HCT116 (cell line): Measurements from ENCODE around the gene CPNE4. TPM values are rescaled to one million over a fixed set of nuclear protein-coding genes. Genes with fewer than 3 reads are reported as not detected.

ENCODE experiments used
- ATAC-seq: fragments of 200-7000 bp; cut with Tn5 transposase; 2 replicates; pipeline ENCODE4 v1.9.1; 2020; ENCODE audit warnings: mild to moderate bottlenecking, moderate library complexity
- BruUV-seq: library from RNA; stranded (reverse); fragments of 400-500 nt; replicated peaks from 2 replicates; lab custom pipeline; 2021; lab: Mats Ljungman, UMichigan
- CTCF ChIA-PET: fragments of 300-600 bp; sonication (Branson Sonifier 250); formaldehyde crosslinking; loops from one replicate; lab custom pipeline; 2021; ENCODE audit warnings: antibody characterized with exemption; lab: Charles Lee
- POLR2A ChIA-PET: fragments of 300-600, 350-600 bp; sonication (Branson Sonifier 250); formaldehyde crosslinking; loops from one replicate; lab custom pipeline; 2021; ENCODE audit warnings: antibody characterized with exemption; lab: Charles Lee
- RAD21 ChIA-PET, 2 experiments: fragments of 300-600 bp; sonication (Branson Sonifier 250); formaldehyde crosslinking; loops; one replicate each; lab custom pipeline; 2023; ENCODE audit warnings: low total read pairs in 2 of 2; ENCODE audit not compliant: uncharacterized antibody in 2 of 2, unreplicated experiment in 2 of 2, low non-redundant PET in 1 of 2; lab: Charles Lee
- DNase-seq: peaks from one replicate; pipeline ENCODE4 v3.0.0-alpha.2; 2010; ENCODE audit warnings: low read depth, low spot score
- H2AFZ ChIP-seq: fragments of 200-600 bp; shearing (Covaris generic), sonication (generic); 2 replicates; pipeline ENCODE4 v1.6.1; 2017; ENCODE audit warnings: low read depth, mixed run types, mixed read lengths, antibody characterized with exemption, low read length; ENCODE audit not compliant: poor library complexity, severe bottlenecking
- H3K27ac ChIP-seq: 2 replicates; pipeline ENCODE4 v1.5.1; 2012; ENCODE audit warnings: low read depth, low read length
- H3K27me3 ChIP-seq: fragments of 200-600 bp; sonication (generic); 2 replicates; pipeline ENCODE4 v1.6.1; 2016; ENCODE audit warnings: mixed run types, low read length, mixed read lengths; ENCODE audit not compliant: insufficient read depth
- H3K36me3 ChIP-seq, 2 experiments: fragments of 200-500 bp in 1 of 2; fragments of 200-600 bp in 1 of 2; sonication (Bioruptor generic) in 1 of 2; sonication (generic) in 1 of 2; 2 replicates each; pipeline versions ENCODE4 v1.5.1 to v1.6.1; 2014 to 2016; ENCODE audit warnings: low read length in 2 of 2, inconsistent platforms in 1 of 2, mixed read lengths in 1 of 2, mixed run types in 1 of 2; ENCODE audit not compliant: insufficient read depth in 2 of 2, control insufficient read depth in 1 of 2
- H3K4me1 ChIP-seq, 2 experiments: fragments of 200-600 bp in 1 of 2; sonication (generic) in 1 of 2; 2 replicates each; pipeline versions ENCODE4 v1.5.1 to v1.6.1; 2012 to 2017; ENCODE audit warnings: low read length in 2 of 2, inconsistent platforms in 1 of 2, mild to moderate bottlenecking in 1 of 2, mixed read lengths in 1 of 2, mixed run types in 1 of 2, moderate library complexity in 1 of 2; ENCODE audit not compliant: insufficient read depth in 2 of 2, control insufficient read depth in 1 of 2
- H3K4me2 ChIP-seq: fragments of 200-600 bp; sonication (generic); 2 replicates; pipeline ENCODE4 v1.6.1; 2017; ENCODE audit warnings: mixed run types, low read length, mixed read lengths
- H3K4me3 ChIP-seq, 2 experiments: fragments of 200-600 bp in 1 of 2; sonication (generic) in 1 of 2; replicated peaks in 1 of 2; 2 replicates each; pipeline ENCODE4 v1.5.1; 2011 to 2016; ENCODE audit warnings: low read length in 2 of 2, control low read depth in 1 of 2, low read depth in 1 of 2, mild to moderate bottlenecking in 1 of 2, mixed read lengths in 1 of 2, mixed run types in 1 of 2
- H3K79me2 ChIP-seq: fragments of 200-600 bp; sonication (generic); 2 replicates; pipeline ENCODE4 v1.6.1; 2017; ENCODE audit warnings: mild to moderate bottlenecking, mixed run types, low read length, moderate library complexity, mixed read lengths; ENCODE audit not compliant: insufficient read depth
- H3K9ac ChIP-seq: fragments of 200-600 bp; sonication (generic); 2 replicates; pipeline ENCODE4 v1.6.1; 2016; ENCODE audit warnings: low read length, mixed read lengths
- H3K9me2 ChIP-seq: fragments of 200-600 bp; sonication (generic), shearing (Covaris generic); 2 replicates; pipeline ENCODE4 v1.6.1; 2017; ENCODE audit warnings: mixed run types, mild to moderate bottlenecking, moderate library complexity; ENCODE audit not compliant: insufficient read depth
- H3K9me3 ChIP-seq, 2 experiments: fragments of 200-500 bp in 1 of 2; fragments of 200-600 bp in 1 of 2; sonication (Bioruptor generic) in 1 of 2; sonication (generic) in 1 of 2; 2 replicates each; pipeline ENCODE4 v1.6.1; 2014 to 2017; ENCODE audit warnings: low read length in 2 of 2, mixed read lengths in 2 of 2, inconsistent platforms in 1 of 2, low read depth in 1 of 2, mild to moderate bottlenecking in 1 of 2, mixed run types in 1 of 2, moderate library complexity in 1 of 2; ENCODE audit not compliant: control insufficient read depth in 1 of 2, insufficient read depth in 1 of 2
- H4K20me1 ChIP-seq: fragments of 200-600 bp; sonication (generic), shearing (Covaris generic); 2 replicates; pipeline ENCODE4 v1.6.1; 2017; ENCODE audit warnings: mixed run types, mild to moderate bottlenecking, moderate library complexity; ENCODE audit not compliant: insufficient read depth
- ELF1 ChIP-seq: IDR thresholded peaks from 2 replicates; pipeline ENCODE4 v1.6.1; 2012; ENCODE audit warnings: low read depth, borderline replicate concordance
- EZH2 ChIP-seq: fragments of 200-600 bp; sonication (generic); IDR thresholded peaks from 2 replicates; pipeline ENCODE4 v1.6.1; 2017; ENCODE audit warnings: antibody characterized with exemption, mixed run types
- EZH2phosphoT487 ChIP-seq: fragments of 200-600 bp; IDR thresholded peaks from 2 replicates; pipeline ENCODE4 v1.6.1; 2018; ENCODE audit warnings: antibody characterized with exemption, borderline replicate concordance
- FOSL1 ChIP-seq: IDR thresholded peaks from 2 replicates; pipeline ENCODE4 v1.6.1; 2012; ENCODE audit warnings: low read depth
- POLR2A ChIP-seq: IDR thresholded peaks from 2 replicates; pipeline ENCODE4 v1.7.0; 2011; ENCODE audit warnings: borderline replicate concordance; ENCODE audit not compliant: insufficient read depth, insufficient read length; ENCODE audit errors: extremely low read depth
- RAD21 ChIP-seq: IDR thresholded peaks from 2 replicates; pipeline ENCODE4 v1.6.1; 2012; ENCODE audit warnings: low read depth, mild to moderate bottlenecking
- SRF ChIP-seq: IDR thresholded peaks from 2 replicates; pipeline ENCODE4 v1.6.1; 2012; ENCODE audit warnings: low read depth
- TCF7L2 ChIP-seq: IDR thresholded peaks from 2 replicates; pipeline ENCODE4 v1.7.0; 2011; ENCODE audit warnings: borderline replicate concordance, inconsistent platforms; ENCODE audit not compliant: insufficient read depth, insufficient read length; ENCODE audit errors: extremely low read depth
- ZFX ChIP-seq: fragments of 450-650 bp; IDR thresholded peaks from 2 replicates; pipeline ENCODE4 v1.6.1; 2017
- ZNF274 ChIP-seq: fragments of 200-500 bp; sonication (Bioruptor generic); IDR thresholded peaks from 2 replicates; pipeline ENCODE4 v1.6.1; 2014; ENCODE audit warnings: mild to moderate bottlenecking, low read depth, low read length, inconsistent platforms
- intact Hi-C: fragments of 100-400 bp; cut with micrococcal nuclease; formaldehyde crosslinking; loops from 2 replicates; pipeline ENCODE4 v1.10.0; 2022
- total RNA-seq: library from RNA; stranded (reverse); gene quantifications from one replicate; pipeline ENCODE4 v1.2.1, GENCODE V29; 2021; ENCODE audit not compliant: unreplicated experiment
- TF ChIP-seq, protein P1 (sequence below), 3 experiments: fragments of 200-600 bp in 1 of 3; sonication (generic) in 1 of 3; IDR thresholded peaks in 2 of 3; conservative IDR thresholded peaks in 1 of 3; 2 replicates each; pipeline ENCODE4 v1.5.1; 2012 to 2017; ENCODE audit warnings: low read depth in 2 of 3, low read length in 2 of 3, antibody characterized with exemption in 1 of 3, borderline replicate concordance in 1 of 3, control low read depth in 1 of 3, mild to moderate bottlenecking in 1 of 3, mixed read lengths in 1 of 3, mixed run types in 1 of 3, moderate library complexity in 1 of 3; ENCODE audit not compliant: insufficient read depth in 1 of 3
- TF ChIP-seq, protein P2 (sequence below): IDR thresholded peaks from 2 replicates; pipeline ENCODE4 v1.6.1; 2012; ENCODE audit warnings: low read depth

CPNE4 gene
- total RNA-seq, 1 experiment from 2014 or later, result not detected

DNA sequence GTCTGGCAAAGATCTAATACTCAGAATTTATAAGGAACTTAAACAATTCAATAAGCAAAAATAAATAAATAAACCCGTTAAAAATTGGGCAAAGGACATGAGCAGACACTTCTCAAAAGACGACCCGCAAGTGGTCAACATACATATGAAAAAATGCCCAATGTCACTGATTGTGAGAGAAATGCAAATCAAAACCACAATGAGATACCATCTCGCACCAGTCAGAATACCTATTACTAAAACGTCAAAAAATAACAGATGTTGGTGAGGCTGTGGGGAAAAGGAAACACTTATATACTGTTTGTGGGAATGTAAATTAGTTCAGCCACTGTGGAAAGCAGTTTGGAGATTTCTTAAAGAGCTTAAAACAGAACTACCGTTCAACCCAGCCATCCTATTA, 344.0 kb downstream of the CPNE4 start:
- intact Hi-C loops, result no loop called here
- ATAC-seq, result no peak
- H3K9me3 ChIP-seq, result no peaks in the 10 kb centered on the region
- no peaks in the 10 kb centered on the region for H3K36me3 ChIP-seq
- H3K27me3 ChIP-seq, result peaks cover 29% of the 10 kb centered on the region; the same call in 1 of the 2 replicates
- no peak overlapping the region for H3K4me2 ChIP-seq
- H3K9ac ChIP-seq, result no peak overlapping the region
- DNase-seq, result no peak
- ChIA-PET RAD21 (no interaction called here), POLR2A (no interaction called here), CTCF (no interaction called here)
- no peaks in the 10 kb centered on the region for H4K20me1 ChIP-seq
- no peak overlapping the region for H3K4me3 ChIP-seq
- no TSS peak for BruUV-seq
- H3K4me1 ChIP-seq, result no peaks in the 10 kb centered on the region
- H3K27ac ChIP-seq, result no peak overlapping the region
- H3K79me2 ChIP-seq, result no peaks in the 10 kb centered on the region
- TF ChIP-seq ELF1, result no peak
- no peaks in the 10 kb centered on the region for H3K9me2 ChIP-seq
- no peak overlapping the region for H2AFZ ChIP-seq

DNA sequence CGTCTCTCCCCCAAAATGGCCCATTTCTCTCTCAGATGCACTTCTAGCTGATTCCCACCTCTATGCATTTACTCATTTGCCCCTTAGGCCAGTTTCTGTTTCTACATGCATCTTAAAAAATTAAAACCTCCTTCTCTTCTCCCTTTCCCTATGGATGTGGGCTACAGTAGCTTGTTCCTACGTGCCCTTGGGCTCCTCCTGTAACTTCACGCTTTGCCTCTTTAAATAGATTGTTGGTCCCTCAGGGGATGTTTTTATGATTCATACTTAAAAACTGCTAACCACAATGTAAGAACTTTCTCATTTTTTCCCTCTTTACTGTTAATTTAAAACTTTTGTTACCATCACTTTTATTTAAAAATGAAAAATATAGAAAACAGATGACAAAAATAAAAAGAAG, 346.4 kb downstream of the CPNE4 start:
- POLR2A ChIA-PET, result no interaction called here
- Histone ChIP-seq H2AFZ (no peak overlapping the region), H3K79me2 (no peaks in the 10 kb centered on the region), H3K4me2 (no peak overlapping the region), H4K20me1 (no peaks in the 10 kb centered on the region), H3K4me1 (no peaks in the 10 kb centered on the region), H3K9me3 (no peaks in the 10 kb centered on the region), H3K27me3 (peaks cover 27% of the 10 kb centered on the region; the same call in 1 of the 2 replicates), H3K36me3 (no peaks in the 10 kb centered on the region), H3K9ac (no peak overlapping the region), H3K4me3 (no peak overlapping the region), H3K9me2 (no peaks in the 10 kb centered on the region), H3K27ac (no peak overlapping the region)
- DNase-seq (no peak), ATAC-seq (no peak)
- TF ChIP-seq, protein P1, sequence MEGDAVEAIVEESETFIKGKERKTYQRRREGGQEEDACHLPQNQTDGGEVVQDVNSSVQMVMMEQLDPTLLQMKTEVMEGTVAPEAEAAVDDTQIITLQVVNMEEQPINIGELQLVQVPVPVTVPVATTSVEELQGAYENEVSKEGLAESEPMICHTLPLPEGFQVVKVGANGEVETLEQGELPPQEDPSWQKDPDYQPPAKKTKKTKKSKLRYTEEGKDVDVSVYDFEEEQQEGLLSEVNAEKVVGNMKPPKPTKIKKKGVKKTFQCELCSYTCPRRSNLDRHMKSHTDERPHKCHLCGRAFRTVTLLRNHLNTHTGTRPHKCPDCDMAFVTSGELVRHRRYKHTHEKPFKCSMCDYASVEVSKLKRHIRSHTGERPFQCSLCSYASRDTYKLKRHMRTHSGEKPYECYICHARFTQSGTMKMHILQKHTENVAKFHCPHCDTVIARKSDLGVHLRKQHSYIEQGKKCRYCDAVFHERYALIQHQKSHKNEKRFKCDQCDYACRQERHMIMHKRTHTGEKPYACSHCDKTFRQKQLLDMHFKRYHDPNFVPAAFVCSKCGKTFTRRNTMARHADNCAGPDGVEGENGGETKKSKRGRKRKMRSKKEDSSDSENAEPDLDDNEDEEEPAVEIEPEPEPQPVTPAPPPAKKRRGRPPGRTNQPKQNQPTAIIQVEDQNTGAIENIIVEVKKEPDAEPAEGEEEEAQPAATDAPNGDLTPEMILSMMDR (IDR thresholded peaks at IDR 0.05 in 2 of 3, conservative IDR thresholded peaks at IDR 0.05 in 1 of 3; ENCODE audit: borderline replicate concordance in 1 of 3, insufficient read depth in 1 of 3, low read depth in 2 of 3, low read length in 2 of 3), result no peak
- TF ChIP-seq FOSL1 (no peak), POLR2A (no peak), EZH2phosphoT487 (no peak), TCF7L2 (no peak), ZNF274 (no peak), EZH2 (no peak), SRF (no peak), RAD21 (no peak), ZFX (no peak)
- TF ChIP-seq, protein P2, sequence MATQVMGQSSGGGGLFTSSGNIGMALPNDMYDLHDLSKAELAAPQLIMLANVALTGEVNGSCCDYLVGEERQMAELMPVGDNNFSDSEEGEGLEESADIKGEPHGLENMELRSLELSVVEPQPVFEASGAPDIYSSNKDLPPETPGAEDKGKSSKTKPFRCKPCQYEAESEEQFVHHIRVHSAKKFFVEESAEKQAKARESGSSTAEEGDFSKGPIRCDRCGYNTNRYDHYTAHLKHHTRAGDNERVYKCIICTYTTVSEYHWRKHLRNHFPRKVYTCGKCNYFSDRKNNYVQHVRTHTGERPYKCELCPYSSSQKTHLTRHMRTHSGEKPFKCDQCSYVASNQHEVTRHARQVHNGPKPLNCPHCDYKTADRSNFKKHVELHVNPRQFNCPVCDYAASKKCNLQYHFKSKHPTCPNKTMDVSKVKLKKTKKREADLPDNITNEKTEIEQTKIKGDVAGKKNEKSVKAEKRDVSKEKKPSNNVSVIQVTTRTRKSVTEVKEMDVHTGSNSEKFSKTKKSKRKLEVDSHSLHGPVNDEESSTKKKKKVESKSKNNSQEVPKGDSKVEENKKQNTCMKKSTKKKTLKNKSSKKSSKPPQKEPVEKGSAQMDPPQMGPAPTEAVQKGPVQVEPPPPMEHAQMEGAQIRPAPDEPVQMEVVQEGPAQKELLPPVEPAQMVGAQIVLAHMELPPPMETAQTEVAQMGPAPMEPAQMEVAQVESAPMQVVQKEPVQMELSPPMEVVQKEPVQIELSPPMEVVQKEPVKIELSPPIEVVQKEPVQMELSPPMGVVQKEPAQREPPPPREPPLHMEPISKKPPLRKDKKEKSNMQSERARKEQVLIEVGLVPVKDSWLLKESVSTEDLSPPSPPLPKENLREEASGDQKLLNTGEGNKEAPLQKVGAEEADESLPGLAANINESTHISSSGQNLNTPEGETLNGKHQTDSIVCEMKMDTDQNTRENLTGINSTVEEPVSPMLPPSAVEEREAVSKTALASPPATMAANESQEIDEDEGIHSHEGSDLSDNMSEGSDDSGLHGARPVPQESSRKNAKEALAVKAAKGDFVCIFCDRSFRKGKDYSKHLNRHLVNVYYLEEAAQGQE, result no peak
- intact Hi-C loops, result no loop called here
- no TSS peak for BruUV-seq
- RAD21 ChIA-PET, result no interaction called here
- CTCF ChIA-PET, result no interaction called here
